Activated CD8-positive, alpha-beta memory T cell treated with anti-CD3 and anti-CD28 coated beads for 24 hours (primary cell): Measurements from ENCODE around the gene ZFHX3.

Source experiments
- DNase-seq: peaks from one replicate; pipeline ENCODE4 v3.0.0-alpha.2; 2020

ZFHX3 gene

DNA sequence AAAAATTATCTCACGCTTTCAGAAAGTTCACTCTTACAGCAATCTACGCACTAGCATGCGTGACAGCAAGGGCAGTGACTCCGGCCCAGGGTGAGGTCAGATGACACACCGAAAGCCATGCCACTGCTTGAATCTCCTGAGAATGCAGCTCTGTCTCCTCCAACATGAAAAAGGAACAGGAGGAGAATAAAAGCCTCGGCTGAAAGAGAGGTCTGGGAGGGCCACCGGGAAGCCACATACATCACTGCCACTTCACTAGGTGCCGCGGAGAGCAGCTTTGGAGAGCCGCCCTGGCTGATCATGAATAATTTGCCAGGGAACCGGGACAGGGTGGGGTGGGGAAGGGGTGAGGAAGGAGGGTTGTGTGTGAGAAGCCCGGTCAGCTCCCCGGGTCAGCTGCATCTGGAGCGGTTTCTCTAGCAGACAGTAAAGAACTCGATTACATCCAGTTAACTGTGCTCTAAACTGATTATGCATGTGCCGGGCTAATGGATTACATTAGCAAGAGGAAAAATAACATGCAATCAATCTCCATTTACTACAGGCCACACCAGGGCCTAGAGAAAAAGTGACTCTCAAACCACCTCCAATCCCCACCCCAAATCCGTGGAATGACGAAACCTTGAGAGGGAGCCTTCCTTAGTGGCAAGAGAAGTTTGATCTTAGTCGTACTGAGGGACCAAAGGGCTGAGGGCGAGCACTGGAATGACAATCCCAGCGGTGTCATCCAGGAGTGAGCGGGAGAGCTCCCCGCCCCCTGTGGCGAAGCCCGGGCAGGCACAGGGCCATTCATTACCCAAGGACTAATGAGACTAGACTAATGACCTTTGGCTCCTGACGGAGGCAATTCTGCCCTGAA, 100.3 kb downstream of the ZFHX3 start:
- DNase-seq = no peak

DNA sequence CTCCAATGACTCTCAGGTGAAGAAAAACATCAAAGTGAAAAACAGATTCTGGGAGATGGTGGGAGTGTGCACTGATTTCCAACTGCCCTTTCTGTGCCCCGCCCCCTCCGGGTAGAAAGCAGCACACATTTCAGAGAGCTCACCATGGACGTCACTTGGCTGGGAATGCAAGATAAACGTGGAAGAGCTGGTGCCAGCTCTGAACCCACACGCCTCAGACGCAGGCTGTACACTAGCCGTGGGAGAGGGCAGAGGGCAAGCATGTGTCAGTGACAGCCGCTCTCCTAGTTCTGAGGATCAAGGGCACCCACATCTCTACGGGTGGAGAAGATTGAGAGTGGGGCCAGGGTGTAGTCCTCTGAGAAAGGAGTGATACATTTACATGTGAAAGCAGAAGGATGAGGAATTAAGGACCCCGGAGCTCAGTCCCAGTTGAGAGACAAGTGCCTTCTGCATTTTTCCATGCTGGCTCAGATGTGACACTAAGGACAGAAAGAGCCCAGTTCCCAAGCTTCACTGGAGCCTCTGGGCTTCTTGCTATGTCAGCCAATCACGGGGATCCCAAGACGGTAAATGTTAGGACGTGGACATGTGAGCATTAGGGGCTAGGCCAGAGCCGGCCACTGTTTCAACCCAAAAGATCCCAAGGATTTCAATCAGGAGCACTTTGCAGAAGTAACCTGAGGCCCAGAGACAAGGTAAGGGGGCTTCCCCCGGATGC, 101.3 kb downstream of the ZFHX3 start:
- no peak for DNase-seq

DNA sequence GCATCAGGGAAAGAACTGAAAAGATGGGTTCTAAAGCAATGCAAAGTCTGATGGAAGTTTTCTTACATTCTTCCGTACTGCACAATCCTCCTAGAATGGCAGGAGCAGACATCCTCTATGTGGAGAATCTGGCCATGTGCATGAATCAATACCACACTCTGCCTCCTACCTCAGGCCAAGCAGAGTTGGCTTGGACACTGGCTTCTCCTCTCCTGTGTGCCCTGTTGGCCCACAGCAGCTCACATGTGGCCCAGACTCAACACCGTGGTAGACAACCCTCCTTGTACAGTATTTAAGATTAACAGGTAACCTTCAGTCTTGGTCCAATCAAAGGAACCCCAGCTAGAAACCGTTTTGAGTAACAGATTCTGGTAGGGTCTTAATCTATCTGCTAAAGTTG, 101.9 kb downstream of the ZFHX3 start:
- DNase-seq = no peak

DNA sequence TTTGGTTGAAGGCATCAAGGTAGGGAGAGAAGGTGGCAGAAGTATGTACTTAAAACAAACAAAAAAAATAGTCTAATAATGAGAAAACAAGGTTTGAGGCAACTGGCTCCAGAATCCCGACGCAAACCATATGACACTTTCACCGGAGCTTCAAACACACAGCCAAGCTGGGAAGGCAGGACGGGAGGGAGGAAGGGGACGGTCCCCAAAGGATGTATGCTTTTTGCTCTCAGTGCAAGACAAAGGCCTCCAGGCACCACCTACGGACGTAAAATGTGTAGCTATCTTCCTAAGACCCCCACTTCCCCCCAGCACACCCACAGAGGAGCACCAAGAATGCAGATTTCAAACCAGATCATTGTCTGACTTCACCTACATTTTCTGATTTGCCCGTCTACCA, 102.3 kb downstream of the ZFHX3 start:
- DNase-seq = no peak

DNA sequence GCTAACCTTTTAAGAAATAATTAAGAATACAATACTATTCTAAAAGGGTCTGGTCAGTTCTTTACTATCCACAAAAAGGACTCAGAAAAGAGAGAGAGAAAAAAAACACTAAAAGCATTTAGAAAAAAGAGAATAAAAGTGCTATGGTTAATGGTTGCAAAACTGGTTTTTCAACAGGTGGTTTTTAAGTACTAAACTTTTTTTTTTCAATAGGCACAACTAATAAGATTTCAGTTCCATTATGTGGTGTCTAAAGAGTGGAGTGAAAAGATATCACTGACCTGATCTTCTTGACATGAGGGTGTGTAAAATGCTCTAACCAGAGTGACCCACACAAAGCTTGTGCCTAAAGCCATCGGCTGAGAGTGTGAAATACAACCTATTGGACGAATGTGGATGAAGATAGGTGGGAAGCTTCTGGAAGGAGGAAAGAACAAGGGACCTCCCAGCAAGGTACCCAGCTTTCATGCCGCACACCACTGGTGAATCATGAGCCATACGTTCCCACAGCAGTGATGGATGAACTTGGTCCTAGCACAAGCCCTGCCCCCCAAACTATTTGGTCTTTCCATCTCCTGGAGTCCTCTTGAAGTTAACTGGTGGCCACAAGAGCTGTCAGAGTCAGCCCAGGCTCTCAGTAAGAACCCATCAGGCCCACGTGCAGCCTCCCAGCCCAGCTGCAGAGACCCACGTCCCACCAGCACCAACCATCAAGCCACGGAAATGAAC, 103.0 kb downstream of the ZFHX3 start:
- no peak for DNase-seq

DNA sequence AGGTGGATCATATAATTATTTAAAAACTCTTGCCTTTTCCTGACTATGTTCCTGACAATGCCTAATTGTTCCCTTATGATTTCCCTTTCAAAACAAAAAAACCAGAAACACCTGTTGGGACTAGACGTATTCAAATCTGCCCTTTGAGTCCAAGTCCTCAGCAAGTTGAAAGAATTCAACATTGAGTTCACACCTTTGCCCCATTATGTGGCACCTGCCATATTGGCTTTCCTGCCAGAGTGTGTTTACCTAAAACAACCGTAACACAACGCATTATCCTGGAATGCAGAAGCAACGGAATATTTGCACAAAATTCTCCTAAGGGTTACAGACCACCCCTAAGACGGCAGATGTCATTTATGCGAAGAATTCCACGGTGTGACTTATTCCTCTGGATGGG, 105.9 kb downstream of the ZFHX3 start:
- no peak for DNase-seq

DNA sequence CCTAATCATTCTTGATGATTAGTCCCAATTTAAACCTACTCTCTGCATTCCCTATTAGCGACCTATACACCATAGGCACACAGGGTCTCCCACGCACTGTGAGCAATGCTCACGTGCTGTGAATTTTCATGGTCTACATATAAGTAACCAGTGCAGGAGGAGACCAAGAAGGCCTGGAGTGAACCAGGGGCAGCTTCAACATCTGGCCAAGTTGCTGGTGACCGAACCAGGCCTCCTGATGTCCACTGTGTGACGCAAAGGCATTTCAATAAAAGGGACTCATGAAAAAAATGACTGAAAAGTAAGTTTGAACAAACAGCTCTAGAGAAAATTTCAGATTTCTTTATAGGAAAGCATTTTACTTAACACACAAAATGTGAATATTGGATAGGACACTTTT, 107.0 kb downstream of the ZFHX3 start:
- no peak for DNase-seq

DNA sequence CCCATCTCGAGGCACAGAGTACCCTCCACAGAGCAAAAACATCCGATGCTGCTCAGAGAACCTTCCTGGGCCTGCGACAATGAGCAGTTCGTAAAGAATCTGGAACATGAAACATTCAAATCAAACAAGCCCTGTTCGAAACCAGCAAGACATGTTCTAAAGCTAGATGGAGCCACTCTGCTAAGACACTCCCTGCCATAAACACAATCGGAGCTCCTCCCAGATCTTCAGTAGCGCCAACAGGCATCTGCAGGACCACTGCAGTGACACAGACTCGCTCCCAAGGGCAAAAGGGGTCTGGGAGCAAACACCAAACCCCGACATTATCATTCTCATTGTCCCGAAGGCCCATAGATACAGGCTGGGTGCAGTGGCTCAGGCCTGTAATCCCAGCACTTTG, 108.7 kb downstream of the ZFHX3 start:
- no peak for DNase-seq

DNA sequence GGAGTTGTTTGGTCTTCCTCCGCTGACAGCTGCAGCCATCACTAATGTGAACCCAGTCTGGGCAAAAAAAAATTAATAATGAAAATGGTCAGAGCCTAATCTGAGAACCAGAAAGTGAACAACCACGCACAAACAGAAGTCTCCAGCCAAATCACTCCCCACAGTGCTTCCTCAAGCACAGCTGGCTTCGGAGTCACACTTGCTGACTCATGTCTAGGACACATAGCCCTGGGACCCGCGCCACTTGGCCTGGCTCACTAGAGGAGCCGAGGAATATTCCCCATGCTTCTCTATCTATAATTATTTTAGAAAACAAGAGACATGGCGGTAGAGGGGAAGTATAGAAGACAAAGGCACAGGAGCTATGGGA, 109.1 kb downstream of the ZFHX3 start:
- DNase-seq = no peak

DNA sequence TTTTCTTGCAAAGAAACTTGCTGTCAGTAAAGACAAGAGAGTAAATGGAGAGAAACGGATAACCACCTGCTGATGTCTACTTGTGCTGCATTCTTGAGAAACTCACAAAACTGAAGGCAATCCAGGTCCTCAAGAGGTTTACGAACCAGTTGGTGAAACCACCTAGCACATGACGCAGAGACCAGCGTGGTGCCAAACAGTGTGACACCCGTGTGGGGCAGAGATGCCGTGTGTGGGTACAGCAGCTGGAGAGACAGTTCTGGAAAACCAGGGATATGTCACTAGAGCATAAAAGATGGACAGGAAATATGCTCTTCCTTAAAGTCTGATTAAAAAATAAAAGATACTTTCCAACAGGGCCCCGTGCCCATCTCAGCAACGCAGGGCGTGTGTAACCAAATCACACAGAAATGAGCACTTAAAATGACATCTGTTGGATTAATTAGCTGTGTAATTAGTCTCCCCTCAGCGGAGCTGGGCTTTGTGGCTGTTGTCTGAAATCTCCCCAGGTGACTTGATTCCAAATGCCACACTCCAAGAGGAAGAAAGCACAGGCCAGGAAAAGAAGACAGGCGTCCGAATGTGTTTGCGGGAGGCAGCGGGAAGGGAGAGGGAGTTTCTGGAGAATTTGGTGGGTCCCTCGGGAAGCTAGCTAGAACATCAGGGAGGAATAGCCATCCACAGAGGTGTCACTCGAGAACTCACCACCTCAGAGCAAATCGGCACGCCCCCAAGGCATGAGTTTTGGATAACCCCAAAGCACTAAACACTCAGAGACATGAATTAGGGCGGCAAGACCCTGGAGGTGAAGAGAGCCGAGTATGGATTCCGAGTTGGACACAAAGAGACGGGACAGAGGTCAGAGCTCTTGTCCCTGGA, 109.8 kb downstream of the ZFHX3 start:
- DNase-seq = no peak

DNA sequence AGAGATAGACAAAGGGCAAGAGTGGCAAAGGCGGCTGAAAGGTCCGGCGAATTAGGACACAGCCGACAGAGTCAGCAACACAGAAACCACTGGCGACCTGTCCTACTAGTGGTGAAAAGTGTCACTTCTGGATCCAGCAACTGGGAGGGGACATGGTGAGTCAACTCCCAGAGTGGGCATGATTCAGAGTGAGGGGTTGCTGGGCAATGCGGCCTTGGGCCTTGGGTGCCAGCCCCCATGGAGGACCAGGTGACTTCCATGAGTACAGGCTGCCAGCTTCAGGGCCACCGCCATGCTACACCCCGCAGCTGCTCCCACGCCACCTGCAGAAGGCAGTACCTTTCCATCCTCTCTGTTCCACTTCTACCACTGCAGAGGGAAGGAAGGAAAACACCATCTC, 110.6 kb downstream of the ZFHX3 start:
- no peak for DNase-seq

DNA sequence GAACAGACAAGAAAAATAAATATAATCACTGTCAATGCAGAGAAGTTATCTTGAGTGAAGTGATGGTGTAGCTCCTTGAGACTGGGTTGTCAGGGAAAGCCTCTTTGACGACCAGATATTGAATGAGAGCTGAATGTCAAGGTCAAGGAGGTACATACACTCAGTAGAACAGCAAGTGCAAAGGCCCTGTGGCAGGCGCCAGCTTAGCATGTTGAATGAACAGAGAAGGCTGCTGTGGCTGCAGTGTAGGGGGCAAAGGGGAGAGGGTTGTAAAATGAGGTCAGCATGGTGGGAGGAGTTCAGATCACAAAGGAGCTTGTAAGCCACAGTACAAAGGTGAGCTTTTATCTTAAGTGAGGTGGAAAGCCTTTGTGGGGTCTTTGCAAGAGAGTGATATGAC, 111.5 kb downstream of the ZFHX3 start:
- no peak for DNase-seq

DNA sequence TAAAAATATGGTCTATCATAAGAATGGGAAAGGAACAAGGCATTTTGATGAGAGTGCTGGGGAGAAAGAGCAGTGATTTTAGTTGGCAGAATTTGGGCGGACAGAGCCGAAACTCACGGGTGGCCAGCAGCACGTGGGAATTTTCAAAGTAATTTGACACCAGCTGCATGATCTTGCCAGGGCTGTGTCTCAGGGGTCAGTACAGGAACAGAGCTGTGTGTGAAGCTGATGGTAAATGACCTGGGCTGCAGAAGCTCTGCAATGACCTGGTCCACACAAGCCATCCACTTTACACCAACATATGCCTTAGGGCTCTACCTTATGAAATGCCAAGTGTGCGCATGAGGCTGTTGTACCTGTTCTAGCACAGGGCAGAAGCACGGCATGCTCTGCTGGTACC, 112.0 kb downstream of the ZFHX3 start:
- no peak for DNase-seq

DNA sequence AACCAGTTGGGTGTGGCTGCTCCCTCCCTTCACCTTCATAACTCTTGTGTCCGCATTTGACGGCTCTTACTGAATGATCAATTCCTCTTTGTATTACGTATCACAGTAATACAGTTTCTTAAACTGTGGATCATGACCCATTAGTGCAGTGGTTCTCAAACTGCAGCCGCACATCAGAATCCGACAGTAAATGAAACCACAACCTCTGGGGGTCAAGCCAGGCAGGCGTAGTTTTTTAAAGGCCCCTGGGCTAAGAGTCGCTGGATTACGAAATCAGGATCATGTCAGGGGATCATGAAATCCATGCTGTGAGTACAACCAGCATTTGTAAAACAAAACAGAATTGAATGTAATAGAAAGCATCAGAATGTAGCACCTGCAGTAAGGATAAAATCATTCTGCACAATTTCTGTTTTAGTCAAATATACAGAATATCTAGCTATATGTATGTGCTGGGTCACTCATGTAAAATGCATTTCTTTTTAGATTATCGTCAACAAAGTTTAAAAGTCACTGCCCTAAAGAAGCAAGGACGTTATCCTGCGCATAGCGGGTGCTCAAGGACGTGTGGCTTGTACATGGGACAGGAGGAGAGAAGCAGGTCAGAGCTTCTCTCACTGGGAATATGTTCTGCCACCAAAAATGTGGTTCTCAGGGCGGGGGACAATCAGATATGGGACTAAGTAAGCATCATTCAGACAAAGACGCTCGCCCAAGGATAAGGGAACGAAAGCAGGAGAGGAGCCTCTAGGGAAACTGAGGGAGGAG, 113.1 kb downstream of the ZFHX3 start:
- no peak for DNase-seq

DNA sequence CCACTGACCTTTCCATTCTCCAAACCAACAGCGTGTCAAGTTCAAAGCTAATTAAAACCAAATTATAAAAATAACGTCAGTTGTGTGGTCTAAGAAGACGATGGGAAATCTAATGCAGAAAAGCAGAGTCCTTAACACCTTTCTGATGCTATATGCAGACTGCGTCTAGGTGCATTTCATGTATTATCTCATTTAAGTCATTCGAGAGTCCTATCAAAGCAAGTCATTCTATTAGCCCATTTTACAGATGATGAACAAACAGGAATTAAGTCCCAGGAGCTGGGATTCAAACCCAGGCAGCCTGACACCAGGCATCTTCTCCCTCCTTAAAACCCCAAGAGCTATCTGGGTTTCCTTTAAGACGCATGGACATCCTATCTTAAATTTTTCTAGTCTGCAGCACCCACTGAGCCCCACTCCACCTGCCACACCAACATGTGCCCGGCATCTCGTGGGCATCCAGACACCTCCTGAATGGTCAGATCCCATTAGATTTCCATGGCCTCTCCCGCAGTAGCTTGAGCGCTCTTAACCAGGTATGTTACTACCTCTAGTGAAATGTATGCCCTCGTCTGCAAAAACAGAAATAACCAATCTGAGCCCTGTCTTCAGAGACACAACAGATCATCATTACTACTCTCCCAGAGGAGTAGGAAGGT, 115.1 kb downstream of the ZFHX3 start:
- no peak for DNase-seq

DNA sequence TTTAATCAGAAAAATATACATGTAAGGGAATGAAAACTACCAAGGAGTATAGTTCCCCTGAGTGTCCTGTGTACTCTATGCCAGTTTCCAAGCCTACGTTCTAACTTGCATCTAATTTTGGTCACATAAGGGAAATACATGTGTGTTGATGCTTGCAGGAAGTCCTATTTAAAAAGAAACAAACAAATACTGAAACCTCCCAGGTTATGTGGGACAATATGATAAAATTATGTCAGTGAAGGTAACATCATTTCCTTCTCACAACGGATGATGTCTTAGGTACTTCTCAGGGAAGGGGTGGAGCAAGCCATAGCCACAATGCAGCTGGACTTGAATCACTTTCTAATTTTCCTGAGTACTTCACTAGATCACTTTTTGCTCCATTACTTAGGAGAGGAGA, 115.9 kb downstream of the ZFHX3 start:
- no peak for DNase-seq

DNA sequence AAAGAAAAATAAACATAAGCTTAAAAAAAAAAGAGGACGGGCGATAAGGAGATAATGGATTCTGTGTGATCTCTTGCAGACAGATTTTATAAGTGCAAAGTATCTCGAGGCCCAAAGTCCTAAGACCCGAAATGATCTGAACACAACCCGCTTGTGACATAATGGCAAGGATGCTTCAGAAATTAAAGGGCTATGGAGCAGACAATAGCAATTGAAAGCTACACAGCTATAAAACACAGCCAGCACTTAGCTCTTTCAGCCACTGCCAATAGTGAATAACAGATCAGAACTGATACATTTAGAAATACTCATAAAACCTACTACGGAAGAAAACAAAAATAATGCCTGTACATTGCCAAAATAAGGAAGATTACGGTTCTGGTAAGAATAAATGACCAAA, 117.5 kb downstream of the ZFHX3 start:
- DNase-seq = no peak

DNA sequence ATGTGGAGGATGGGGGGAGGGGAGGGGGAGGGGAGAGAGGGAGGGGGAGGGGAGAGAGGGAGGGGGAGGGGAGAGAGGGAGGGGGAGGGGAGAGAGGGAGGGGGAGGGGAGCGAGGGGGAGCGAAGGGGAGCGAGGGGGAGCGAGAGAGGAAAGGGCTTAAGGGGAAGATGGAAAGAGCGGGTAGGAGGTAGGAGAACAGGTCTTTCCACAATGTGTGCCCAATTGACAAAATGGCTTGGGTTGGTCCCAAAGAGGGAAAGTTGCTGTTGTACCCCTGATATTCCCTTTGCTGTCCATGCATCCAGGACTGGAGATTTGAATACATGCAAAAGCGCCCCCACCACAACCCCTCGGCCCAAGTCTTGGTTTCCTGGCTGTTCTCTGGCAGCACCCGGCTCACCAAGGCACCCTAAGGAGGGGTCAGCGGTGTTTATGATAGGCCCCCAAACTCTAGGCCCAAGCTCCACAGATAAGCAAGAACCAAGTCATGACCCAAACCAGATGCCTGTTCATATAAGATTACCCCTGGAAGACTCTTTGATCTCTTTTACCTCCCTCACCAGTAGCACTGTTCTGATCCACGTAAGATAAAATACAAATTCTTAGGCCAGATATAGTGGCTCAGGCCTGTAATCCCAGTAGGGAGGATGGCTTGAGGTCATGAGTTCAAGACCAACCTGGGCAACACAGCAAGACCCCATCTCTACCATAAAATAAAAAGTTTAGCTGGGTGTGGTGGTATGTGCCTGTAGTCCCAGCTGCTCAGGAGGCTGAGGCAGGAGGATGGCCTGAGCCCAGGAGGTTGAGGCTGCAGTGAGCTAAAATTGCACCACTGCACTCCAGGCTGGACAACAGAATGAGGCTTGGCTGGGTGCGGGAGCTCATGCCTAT, 119.6 kb downstream of the ZFHX3 start:
- no peak for DNase-seq

DNA sequence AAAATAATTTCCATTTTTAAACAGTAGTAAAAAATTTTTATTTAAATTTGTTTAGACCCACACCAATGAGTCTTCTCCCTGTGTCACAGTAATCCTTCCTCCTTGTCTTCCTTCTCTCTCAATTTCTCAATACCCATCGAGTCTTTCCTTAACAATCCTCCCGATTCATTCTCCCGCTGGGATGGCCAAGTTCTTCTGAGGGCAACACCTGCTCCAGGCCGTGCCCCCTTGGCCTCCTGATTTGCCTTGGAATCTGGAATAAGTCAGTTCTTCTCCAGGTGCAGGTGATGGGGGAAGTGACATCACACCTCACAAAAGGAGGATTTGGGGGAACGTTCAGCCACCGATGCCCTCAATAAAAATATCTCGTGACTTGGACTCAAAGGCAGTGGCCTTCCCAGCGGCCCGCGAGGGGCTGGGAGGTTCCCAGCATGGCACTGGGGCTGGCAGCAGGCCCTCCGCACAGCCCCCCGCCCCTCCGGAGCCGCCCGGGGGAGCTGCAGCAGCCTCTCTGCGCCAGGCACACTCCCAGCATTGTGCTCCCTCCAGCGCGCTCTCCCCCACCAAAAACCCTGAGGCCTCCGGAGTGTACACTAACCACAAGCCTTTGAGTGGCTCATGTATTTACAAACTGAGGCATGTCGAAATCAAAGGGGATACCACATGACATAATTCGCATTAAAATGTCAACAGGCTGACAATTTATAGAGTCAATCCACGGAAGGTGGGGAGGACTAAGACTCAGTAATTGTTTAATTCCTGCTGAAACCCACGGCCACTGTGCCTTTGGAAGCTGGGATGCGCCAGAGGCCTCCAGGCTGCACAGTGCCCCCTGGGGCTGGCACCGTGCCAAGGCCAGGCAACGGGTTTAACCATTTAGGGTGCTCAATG, 120.5 kb downstream of the ZFHX3 start:
- no peak for DNase-seq
